GM18870 (cell line): ENCODE results near the gene PEMT.

Experiments
- ATAC-seq: cut with Tn5 transposase; IDR thresholded peaks from one replicate; pipeline ENCODE4 v1.9.1; 2021; ENCODE audit warnings: moderate library complexity; ENCODE audit not compliant: unreplicated experiment

PEMT gene

GRCh38 chr17:17555151-17555550 is 36.4 kb downstream of the PEMT start:
- ATAC-seq, result no peak

- ATAC-seq, result no peak
Measured at GRCh38 chr17:17554266-17554665, 37.2 kb downstream of the PEMT start.

DNA sequence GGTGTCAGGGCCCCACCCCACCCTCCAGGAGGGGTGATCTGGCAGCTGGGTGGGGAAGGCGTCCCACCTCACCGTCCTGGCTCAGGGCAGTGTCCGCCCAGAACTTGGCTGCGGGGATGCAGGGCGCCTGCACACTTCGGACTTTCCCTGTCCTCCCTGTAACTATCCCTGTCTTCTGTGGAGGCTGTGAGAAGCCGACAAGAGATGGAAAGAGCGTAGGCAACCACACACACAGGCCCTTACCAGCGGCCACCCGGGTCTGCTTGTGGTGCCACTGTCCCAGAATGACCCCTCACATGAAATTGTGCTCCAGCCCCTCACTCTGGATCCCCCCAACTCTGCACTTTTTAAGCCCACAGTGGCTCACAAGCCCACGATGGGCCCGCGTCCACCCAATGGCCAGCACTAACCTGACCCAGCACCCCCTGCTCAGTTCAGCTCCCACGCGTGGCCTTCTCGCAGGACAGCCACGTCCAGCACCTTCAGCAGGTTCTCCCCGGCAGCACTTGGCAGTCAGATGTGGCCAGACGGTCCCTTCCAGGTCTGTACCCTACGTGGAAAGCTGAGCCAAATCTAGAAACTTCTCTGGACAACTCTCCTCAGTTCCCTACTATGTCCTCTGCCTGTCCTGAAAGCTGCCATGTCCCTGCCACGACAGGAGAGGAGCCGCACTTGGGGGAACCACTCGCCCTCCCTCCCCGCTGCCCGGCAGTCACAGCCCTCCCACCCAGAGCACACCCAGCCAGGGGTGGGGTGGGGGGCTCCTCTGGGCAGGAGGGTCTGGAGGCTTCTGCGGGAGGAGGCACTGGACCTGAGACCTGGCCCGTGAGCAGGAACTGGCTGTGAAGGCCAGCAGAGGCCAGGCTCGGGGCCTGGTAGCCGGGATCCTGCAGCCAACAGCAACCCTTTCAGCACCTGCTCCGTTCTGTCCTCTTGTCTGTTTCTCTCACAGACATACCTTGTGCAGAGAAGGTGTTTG is 38.0 kb downstream of the PEMT start:
- ATAC-seq, result no peak

DNA sequence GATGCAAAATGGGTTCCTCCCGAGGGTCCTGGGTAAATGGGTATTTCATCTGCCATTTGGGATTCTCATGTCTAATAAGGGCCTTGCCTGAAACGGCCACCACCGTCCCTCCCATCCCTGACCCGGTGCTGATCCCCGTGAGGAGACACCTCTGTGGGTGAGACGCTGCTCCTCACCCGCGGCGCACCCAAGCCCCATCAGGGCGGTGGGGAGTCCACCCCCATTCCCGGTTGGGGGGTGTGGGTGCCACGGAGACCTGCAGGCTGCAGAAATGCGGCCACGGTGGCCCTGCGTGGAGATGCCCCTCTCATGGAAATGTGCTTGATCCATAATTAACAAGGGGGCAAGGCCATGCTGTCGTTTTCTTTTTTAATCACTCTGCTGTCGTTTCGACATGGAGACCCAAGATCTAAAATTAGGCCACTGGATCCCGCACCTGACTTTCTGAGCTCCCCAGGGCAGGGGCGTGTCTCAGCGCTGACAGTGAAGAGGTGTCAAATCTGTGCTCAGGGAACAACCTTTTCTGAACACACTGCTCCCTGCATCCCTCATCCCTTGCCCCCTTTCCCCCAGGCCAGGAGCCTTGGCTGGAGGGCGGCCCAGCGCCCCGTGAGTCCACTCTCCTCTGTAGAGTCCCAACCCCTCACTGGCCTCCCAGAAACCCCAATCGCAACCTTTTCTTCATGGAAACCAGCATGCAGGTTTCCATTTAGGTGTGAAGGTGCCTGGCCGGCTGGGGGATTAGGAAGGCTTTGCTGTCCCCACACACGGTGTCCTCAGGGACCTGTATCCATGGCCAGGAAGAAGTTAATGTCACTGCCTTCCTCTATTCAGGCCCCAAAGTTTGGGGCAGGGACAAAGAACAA is 38.9 kb downstream of the PEMT start:
- ATAC-seq, result no peak

GRCh38 chr17:17551361-17551760 is 40.1 kb downstream of the PEMT start:
- no peak for ATAC-seq

DNA sequence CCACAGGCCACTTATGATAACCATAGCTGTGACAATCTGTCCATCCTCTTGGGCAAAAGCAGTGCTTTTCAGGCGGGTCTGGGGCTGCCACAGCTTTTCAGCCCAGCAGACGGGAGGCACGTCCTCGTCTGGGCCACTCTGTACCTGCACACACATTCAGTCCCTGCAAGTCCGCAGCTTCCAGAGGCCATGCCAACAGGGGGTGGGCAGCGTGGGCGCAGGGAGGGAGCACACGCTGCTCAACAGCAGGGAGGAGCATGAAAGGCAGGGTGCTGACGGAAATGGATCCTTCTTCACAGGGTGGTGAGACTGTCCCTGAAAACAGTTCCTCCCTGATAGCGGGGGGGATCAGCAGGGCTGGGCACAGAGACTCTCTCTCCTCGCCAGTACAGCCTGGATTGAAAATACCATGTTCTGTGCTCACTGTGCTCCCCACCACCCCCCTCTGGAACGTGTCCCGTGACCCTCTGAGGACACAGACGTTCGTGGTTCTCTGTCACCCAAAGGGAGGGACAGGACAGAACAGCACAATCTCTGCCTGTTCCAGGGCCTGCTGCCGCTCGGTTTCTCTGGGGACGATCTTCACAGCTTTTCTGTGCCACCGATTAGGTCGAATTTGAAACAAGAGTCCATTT is 41.7 kb downstream of the PEMT start:
- ATAC-seq, result no peak

- ATAC-seq, result no peak
Measured at GRCh38 chr17:17548044-17548443, 43.5 kb downstream of the PEMT start.

DNA sequence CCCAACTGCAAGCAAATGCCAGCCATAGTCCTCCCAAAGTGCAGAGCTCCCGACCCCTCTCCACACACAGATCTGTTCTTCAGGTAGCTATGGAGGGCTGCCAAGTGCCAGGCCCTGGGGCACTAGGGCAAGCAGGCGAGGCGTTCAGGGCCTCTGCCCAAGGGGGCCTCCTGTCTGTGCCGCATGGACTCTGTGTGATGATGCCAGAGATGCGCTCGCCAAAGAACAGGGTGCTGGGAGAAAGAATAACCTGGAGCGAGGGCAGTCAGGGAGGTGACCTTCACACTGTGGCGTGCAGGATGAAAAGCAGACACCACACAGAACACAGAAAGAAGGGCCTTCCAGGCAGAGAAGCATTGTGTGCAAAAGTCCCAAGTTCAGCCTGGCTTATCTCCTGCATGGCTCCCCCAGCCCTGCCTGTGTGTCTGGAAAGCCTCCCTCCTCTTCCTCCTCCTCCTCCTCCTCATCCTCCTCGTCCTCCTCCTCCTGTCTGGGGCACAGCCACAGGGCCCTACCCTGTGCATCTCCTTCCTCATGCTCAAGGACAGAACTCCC is 44.2 kb downstream of the PEMT start:
- no peak for ATAC-seq

DNA sequence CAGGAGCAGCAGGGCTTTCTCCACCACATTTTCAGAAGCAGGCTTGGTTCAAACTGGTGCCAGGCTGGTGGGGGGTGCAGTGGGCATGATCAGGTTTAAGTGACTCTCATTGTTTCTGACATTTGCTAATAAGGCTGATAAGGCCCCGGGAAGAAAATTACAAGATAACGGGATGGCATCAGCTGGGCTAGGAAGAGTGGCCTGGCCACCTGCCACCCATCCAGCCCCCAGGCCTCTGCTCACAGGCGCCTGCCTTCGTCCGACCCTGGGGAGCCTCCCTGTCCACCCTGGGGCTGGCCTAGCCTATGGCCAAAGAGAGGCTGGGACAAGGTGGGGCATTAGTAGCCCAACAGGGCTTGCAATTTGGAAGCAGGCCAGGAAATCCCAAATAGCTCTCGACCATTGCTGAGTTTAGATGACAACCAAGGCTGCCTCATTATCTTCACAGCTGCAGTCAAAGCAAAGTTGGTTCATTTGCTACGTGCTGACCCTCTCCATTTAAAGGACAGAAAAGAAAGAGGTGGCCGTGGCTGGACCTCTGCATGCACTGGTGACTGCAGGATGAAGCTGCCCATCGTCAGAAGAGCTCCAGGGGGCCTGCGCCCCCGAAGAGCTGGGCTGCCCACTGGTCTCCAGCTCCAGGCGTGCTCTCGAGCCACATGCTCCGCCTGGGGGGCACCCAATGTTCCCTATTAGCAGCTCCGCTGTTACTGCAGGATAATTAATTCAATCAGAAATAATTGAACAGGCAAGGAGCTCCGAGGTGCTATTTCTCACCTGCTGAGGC is 44.9 kb downstream of the PEMT start:
- ATAC-seq, result no peak

GRCh38 chr17:17545984-17546383 is 45.5 kb downstream of the PEMT start:
- no peak for ATAC-seq

DNA sequence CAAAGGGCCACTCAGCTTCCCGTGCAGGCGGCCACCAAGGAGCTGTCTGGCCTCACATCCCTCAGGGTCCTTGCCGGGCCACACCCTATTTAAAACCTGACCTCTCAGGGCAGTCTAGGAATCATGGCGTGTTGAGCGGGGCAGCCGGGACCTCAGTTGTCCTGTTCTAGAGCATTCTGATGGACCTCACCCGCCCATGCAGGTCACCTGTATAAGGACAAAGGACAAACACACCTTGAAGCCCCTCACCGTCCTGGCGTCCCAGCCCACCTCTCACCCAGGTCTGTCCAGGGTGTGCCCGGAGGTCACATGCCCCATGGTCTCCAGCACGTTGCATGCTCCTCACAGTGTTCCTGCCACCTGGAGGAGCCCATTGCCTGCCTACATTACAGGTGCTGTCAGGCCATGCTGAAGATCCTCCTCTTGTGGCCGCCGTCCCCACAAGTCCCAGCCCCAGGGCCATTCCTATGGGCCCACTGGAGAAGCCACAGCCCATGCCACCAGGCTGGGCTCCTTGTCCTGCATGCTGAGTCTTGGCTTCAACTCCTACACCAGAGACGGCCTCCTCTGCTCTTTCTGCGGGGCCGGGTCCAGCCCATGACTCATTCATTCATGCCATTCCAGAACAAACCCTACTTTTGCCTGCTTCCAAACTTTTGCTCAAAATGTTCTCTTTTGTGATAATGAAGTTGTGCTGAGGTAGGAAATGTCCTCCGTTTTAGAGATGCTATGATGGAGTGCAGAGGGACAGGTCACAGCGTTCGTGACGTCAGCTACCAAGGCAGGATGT is 46.3 kb downstream of the PEMT start:
- no peak for ATAC-seq

DNA sequence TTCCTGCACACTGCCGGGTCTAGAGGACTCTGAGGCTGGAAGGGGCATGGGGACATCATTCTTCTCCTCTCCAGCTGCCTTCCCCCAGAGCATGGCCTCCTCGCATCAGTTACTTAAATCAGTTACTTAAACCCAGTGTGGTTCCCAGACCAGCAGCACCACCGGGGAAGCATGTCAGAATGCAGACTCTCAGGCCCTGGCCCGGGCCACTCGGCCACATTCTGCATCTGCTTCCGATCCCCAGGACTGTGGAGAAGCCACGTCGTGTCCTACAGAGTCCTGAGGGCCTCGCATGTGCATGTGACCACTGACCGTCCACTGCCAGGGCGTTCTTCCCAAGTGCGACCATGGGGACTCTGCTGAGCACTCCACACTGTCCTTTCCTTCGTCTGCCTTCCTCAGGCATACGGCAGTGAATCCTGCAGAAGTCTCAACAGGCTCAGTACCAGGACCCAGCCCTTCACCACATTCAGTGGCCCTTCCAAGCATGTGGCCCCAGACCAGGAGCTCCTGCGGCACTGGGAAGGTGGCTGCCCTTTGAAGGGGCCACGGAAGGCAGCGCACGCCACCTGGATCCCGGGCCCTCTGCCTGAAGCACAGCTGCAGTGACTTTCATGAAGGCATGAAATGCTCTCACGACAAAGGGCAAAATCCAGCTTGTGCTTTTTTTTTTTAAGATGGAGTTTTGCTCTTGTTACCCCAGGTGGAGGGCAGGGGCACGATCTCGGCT is 48.4 kb downstream of the PEMT start:
- ATAC-seq, result no peak

DNA sequence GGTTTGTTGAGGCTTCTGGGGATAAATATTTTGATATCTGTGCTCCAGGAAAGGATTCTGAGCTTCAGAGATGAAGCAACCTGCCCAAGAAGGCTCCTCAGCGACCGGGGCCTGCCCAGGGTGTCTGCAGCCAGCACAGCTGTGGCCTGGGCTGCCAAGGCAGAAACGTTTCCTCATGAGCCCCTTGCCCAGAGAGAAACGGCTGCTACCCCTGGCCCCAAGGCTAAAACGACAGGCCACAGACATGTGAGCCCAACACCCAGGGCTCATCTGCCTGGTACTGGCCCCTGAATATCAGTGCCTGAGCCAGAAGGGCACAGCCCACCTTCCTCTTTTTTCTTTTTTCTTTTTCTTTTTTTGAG is 49.9 kb downstream of the PEMT start:
- no peak for ATAC-seq

GRCh38 chr17:17540935-17541639 is 50.4 kb downstream of the PEMT start:
- ATAC-seq, result no peak

DNA sequence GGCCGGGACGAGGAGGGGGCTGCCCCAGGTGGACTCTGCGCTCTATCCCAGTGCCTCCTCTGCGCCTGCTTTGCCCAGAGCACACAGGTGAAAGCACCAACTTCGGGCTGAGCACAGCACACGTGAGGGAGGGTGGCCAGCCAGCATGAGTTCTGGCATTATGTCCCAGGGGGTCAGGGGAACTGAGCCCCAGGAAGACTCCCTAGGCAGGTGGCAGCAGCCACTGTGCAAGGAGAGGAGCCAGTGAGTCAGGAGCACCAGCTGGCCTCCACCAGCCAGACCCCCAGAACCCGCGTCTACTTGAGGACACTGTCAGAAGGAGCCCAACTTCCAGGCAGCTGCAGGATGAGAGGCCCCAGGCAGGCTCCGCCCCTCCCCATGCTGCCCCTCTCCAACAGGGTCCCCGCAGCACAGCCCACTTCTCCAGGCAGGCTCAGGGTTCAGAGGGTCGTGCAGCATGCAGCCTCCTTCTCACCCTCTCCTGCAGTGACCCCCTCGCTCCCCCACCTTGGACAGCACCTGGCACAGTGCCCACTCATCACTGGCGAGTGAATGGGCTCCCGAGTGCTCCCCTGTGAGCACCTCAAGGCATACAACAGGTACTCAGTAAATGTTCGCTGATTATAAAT is 51.1 kb downstream of the PEMT start:
- no peak for ATAC-seq

GRCh38 chr17:17539591-17539990 is 51.9 kb downstream of the PEMT start:
- no peak for ATAC-seq

DNA sequence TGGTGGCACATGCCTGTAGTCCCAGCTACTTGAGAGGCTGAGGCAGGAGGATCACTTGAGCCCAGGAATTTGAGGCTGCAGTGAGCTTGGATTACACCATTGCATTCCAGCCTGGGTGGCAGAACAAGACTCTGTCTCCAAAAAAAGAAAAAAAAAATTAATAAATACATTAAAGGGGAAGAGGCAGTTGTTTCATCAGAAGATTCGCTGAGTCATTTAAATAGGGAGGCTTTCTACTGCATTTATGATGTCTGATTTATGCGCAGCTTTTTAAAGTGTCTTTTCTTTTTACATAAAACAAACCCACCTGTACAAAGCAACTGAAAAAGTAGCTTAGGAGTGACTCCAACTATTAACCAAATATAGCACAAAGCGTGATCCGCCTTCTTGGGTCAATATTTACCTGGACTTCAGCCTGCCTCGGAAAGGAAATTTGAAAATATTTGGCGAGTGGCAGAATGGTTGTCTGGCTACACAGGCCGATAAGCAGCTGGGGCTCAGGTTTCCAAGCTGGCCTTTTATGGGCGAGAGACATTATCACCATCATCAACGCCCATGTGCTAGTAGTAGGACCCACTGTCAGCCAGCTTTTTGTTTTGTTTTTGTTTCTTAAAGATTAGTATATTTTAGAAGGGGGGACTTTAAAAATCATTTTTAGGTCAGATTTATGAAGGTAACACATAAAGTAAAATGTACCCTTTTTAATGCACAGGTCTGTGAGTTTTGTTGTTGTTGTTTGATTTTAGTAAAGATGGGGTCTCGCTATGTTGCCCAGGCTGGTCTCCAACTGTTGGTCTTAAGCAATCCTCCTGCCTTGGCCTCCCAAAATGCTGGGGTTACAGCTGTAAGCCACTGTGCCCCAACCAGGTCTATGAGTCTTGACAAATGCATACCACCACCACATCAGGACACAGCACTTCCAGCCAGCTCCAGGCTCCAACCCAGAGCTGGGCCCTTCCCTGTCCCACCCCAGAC is 52.8 kb downstream of the PEMT start:
- ATAC-seq, result no peak
